ENCODE results near the gene TTC29. TPM values are rescaled to one million over a fixed set of nuclear protein-coding genes. Genes with fewer than 3 reads are reported as not detected.
"Not testable (repeated sequence)": the region's sequence is repeated elsewhere in the genome, so short reads cannot be mapped to it uniquely, and the experiment has no call there.

TTC29 gene
- total RNA-seq, 1 experiment from 2014 or later, result not detected

DNA sequence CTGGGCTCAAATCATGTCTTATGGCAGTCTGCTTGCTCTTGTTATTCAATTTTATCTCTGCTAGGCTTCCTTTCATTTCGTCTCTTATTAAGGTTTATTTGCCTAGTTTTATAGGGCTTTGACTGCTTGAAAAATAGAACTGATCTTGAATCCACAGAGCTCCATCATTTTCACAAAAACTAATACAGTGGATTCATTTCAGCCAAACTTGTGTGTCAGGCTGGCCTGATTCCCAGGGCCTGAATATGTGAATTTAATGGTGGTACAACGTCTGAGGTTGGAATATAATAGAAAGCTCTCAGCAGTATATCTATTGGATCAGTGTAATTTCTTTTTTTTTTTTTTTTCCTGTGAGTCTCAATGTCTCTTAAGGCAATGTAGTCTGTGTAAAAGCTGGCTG lies 183.6 kb downstream of the TTC29 start:
- no peak overlapping the region for H3K27ac ChIP-seq
- no peak for DNase-seq (ENCODE audit: low read depth in 1 of 2, low spot score in 2 of 2)
- H3K27me3 ChIP-seq (replicated peaks), result no peaks in the 10 kb centered on the region
- no peaks in the 10 kb centered on the region for H3K4me1 ChIP-seq (replicated peaks)
- no peaks in the 10 kb centered on the region for H3K36me3 ChIP-seq
- H3K4me3 ChIP-seq, result no peak overlapping the region
- no peaks in the 10 kb centered on the region for H3K9me3 ChIP-seq (replicated peaks)

DNA sequence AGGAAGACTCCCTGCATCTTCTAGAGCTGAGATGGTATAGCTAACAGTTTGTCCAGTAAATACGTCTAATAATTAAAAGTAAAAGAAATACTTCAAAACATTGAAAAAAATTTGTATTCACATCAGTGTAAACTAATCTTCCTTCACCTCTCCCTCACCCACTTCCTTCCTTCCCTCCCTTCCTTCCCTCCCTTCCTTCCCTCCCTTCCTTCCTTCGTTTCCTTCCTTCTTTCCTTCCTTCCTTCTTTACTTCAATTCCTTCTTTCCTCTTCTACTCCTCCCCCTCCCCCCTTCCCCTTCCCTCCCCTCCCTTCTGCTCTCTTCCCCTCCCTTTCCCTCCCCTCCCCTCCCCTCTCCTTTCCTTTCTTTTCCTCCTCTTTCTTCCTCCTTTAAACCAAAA lies 203.2 kb downstream of the TTC29 start:
- Histone ChIP-seq H3K27ac (no peak overlapping the region), H3K9me3 (replicated peaks) (no peaks in the 10 kb centered on the region), H3K27me3 (replicated peaks) (no peaks in the 10 kb centered on the region), H3K36me3 (no peaks in the 10 kb centered on the region), H3K4me1 (replicated peaks) (no peaks in the 10 kb centered on the region), H3K4me3 (no peak overlapping the region)
- DNase-seq (ENCODE audit: low read depth in 1 of 2, low spot score in 2 of 2), result no peak

DNA sequence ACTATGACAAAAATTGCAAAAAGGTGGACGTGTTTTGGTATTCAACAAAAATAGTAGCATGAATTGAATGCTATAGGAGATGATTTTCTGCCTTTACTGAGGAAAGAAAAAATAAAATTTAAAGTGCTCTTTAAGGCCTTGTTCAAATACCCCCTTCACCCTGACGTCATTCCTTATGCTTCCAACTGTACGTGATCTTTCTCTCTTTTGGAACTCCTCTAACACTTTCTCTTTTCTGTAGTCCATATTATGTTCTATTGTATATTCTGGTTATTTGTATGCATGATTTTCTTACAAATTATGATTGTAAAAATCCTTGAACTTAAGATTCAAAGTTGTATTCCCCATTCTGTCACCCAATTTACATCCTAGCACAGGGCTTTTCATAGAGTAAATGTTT lies 206.5 kb downstream of the TTC29 start:
- DNase-seq (ENCODE audit: low read depth in 1 of 2, low spot score in 2 of 2), result no peak
- H3K27ac ChIP-seq, result no peak overlapping the region
- H3K9me3 ChIP-seq (replicated peaks), result no peaks in the 10 kb centered on the region
- H3K36me3 ChIP-seq, result no peaks in the 10 kb centered on the region
- H3K27me3 ChIP-seq (replicated peaks), result no peaks in the 10 kb centered on the region
- no peak overlapping the region for H3K4me3 ChIP-seq
- H3K4me1 ChIP-seq (replicated peaks), result no peaks in the 10 kb centered on the region

DNA sequence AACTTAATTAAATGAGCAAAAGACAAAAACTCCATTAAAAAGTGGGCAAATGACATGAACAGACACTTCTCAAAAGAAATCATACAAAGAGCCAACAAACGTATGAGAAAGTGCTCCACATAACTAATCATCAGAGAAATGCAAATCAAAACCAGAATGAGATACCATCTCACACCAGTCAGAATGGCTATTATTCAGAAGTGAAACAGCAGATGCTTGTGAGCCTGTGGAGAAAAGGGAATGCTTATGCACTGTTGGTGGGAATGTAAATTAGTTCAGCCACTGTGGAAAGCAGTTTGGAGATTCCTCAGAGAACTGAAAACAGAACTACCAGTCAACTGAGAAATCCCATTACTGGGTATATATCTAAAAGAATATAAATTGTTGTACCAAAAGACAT lies 222.1 kb downstream of the TTC29 start:
- not testable (repeated sequence) for H3K36me3 ChIP-seq; H3K4me3 ChIP-seq; H3K27me3 ChIP-seq (replicated peaks); H3K4me1 ChIP-seq (replicated peaks); H3K9me3 ChIP-seq (replicated peaks); H3K27ac ChIP-seq; DNase-seq (ENCODE audit: low read depth in 1 of 2, low spot score in 2 of 2)

- Histone ChIP-seq H3K36me3 (no peaks in the 10 kb centered on the region), H3K9me3 (replicated peaks) (no peaks in the 10 kb centered on the region), H3K4me1 (replicated peaks) (no peaks in the 10 kb centered on the region), H3K27ac (no peak overlapping the region), H3K4me3 (no peak overlapping the region), H3K27me3 (replicated peaks) (no peaks in the 10 kb centered on the region)
- no peak for DNase-seq (ENCODE audit: low read depth in 1 of 2, low spot score in 2 of 2)
Observed at GRCh38 chr4:146709956-146710355, 235.7 kb downstream of the TTC29 start.

DNA sequence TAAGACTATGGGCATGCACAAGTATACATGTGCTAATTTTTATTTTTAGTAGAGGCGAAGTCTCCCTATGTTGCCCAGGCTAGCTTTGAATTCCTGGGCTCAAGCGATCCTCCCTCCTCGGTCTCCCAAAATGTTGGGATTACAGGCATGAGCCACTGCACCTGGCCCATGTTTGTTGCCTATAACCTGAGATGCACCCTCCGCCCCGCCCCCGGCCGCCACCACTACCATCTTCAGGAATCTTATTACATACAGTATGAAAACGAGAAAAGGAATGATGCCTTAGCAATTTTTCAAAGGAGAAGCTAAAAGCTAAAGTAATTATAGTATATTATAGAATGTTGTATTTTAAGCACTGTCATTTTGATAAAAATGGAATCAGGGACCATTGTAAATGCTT lies 245.8 kb downstream of the TTC29 start:
- Histone ChIP-seq H3K27ac (no peak overlapping the region), H3K9me3 (replicated peaks) (no peaks in the 10 kb centered on the region), H3K4me1 (replicated peaks) (no peaks in the 10 kb centered on the region), H3K36me3 (no peaks in the 10 kb centered on the region), H3K27me3 (replicated peaks) (0 out of 2 replicates have a peak, but pooled peaks cover 8% of the 10 kb centered on the region), H3K4me3 (no peak overlapping the region)
- no peak for DNase-seq (ENCODE audit: low read depth in 1 of 2, low spot score in 2 of 2)

- no peaks in the 10 kb centered on the region for H3K4me1 ChIP-seq (replicated peaks)
- no peaks in the 10 kb centered on the region for H3K36me3 ChIP-seq
- no peak overlapping the region for H3K27ac ChIP-seq
- H3K9me3 ChIP-seq (replicated peaks), result no peaks in the 10 kb centered on the region
- DNase-seq (ENCODE audit: low read depth in 1 of 2, low spot score in 2 of 2), result no peak
- no peak overlapping the region for H3K4me3 ChIP-seq
- no peaks in the 10 kb centered on the region for H3K27me3 ChIP-seq (replicated peaks)
Observed at GRCh38 chr4:146674829-146675570, 270.7 kb downstream of the TTC29 start.

GRCh38 chr4:146663968-146664311 lies 281.7 kb downstream of the TTC29 start:
- H3K36me3 ChIP-seq; DNase-seq (ENCODE audit: low read depth in 1 of 2, low spot score in 2 of 2); H3K4me1 ChIP-seq (replicated peaks); H3K27me3 ChIP-seq (replicated peaks); H3K27ac ChIP-seq; H3K9me3 ChIP-seq (replicated peaks); H3K4me3 ChIP-seq: not testable (repeated sequence)

DNA sequence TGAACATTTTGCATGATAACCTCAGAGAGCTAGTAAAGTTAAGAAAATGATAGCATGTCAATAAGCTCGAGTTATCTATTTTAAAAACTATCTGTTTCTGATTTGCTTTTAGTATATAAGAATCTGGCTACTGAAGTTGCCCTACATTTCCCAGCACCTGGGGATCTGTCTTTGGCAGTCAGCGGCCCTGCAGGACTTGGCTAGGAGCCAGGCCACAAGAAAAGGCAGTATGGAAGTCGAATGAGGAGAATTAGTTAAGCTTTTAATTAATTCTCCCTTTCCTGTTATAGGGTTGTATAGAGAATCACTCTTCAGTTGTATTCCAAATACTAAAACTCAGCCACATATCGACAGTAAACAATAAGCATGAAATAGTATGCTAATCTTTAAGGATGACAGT lies 284.3 kb downstream of the TTC29 start:
- no peak for DNase-seq (ENCODE audit: low read depth in 1 of 2, low spot score in 2 of 2)
- H3K4me3 ChIP-seq, result no peak overlapping the region
- no peaks in the 10 kb centered on the region for H3K36me3 ChIP-seq
- no peak overlapping the region for H3K27ac ChIP-seq
- no peaks in the 10 kb centered on the region for H3K4me1 ChIP-seq (replicated peaks)
- H3K27me3 ChIP-seq (replicated peaks), result peaks cover 13% of the 10 kb centered on the region; the same call in 1 of the 2 replicates
- no peaks in the 10 kb centered on the region for H3K9me3 ChIP-seq (replicated peaks)

All from SJSA1 (cell line).